B cell (primary cell): ENCODE measurements around the gene TENM4. TPM values are rescaled to one million over a fixed set of nuclear protein-coding genes. Genes with fewer than 3 reads are reported as not detected.

ENCODE experiments used
- ATAC-seq: fragments of 200-7000 bp; cut with Tn5 transposase; one replicate; pipeline ENCODE4 v1.10.0; 2021; ENCODE audit warnings: low read depth, mild to moderate bottlenecking, moderate number of reproducible peaks, moderate library complexity
- CTCF ChIA-PET: fragments of 350-600 bp; sonication (Branson Sonifier 250); formaldehyde crosslinking; loops from one replicate; lab custom pipeline; 2021; ENCODE audit warnings: antibody characterized with exemption, inconsistent platforms; lab: Charles Lee
- POLR2A ChIA-PET: fragments of 350-600 bp; sonication (Branson Sonifier 250); formaldehyde crosslinking; loops from one replicate; lab custom pipeline; 2021; ENCODE audit warnings: antibody characterized with exemption; lab: Charles Lee
- DNase-seq: peaks from one replicate; pipeline ENCODE4 v3.0.0; 2013
- H2AFZ ChIP-seq: 2 replicates; pipeline ENCODE4 v1.6.1; 2012; ENCODE audit warnings: mild to moderate bottlenecking, low read depth, low read length; ENCODE audit not compliant: insufficient read depth, poor library complexity, severe bottlenecking
- H3K27ac ChIP-seq, 2 donors: 1 replicate in 1 of 2; 2 replicates in 1 of 2; pipeline ENCODE4 v1.5.1; 2012 to 2013; ENCODE audit warnings: low read length in 2 of 2, mild to moderate bottlenecking in 2 of 2, moderate library complexity in 1 of 2
- H3K27me3 ChIP-seq, 4 experiments: fragments of 200-600 bp in 1 of 4; sonication (generic) in 1 of 4; replicated peaks in 1 of 4; 1 replicate in 2 of 4; 2 replicates in 2 of 4; pipeline versions ENCODE4 v1.6.1 to v1.7.0; 2013 to 2016; ENCODE audit warnings: low read length in 3 of 4, mild to moderate bottlenecking in 2 of 4, mixed read lengths in 1 of 4, moderate library complexity in 1 of 4; ENCODE audit not compliant: insufficient read depth in 4 of 4, control insufficient read depth in 3 of 4; ENCODE audit errors: control extremely low read depth in 1 of 4
- H3K36me3 ChIP-seq, 2 experiments: replicated peaks in 1 of 2; 1 replicate in 1 of 2; 2 replicates in 1 of 2; pipeline versions ENCODE4 v1.6.1 to v1.7.1; 2013; ENCODE audit warnings: low read length in 1 of 2; ENCODE audit not compliant: insufficient read depth in 2 of 2, control insufficient read depth in 1 of 2; ENCODE audit errors: control extremely low read depth in 1 of 2, extremely low read depth in 1 of 2
- H3K4me1 ChIP-seq, 2 donors: fragments of 200-600 bp in 1 of 2; sonication (generic) in 1 of 2; 1 replicate in 1 of 2; 2 replicates in 1 of 2; pipeline versions ENCODE4 v1.5.1 to v1.6.1; 2013 to 2017; ENCODE audit warnings: low read length in 2 of 2; ENCODE audit not compliant: control insufficient read depth in 2 of 2, insufficient read depth in 2 of 2
- H3K4me2 ChIP-seq: replicated peaks from 2 replicates; pipeline ENCODE3; 2012; ENCODE audit warnings: mild to moderate bottlenecking, low read depth, low read length; ENCODE audit not compliant: poor library complexity, severe bottlenecking
- H3K4me3 ChIP-seq, 5 experiments: fragments of 200-600 bp in 1 of 5; sonication (generic) in 1 of 5; 1 replicate in 3 of 5; 2 replicates in 2 of 5; pipeline versions ENCODE4 v1.5.1 to v1.7.0; 2011 to 2016; ENCODE audit warnings: low read length in 4 of 5, mild to moderate bottlenecking in 4 of 5, low read depth in 2 of 5, control low read depth in 1 of 5, moderate library complexity in 1 of 5; ENCODE audit not compliant: insufficient read depth in 1 of 5; ENCODE audit errors: control extremely low read depth in 1 of 5, extremely low read depth in 1 of 5
- H3K79me2 ChIP-seq: fragments of 200-600 bp; sonication (generic); one replicate; pipeline ENCODE4 v1.6.0; 2016; ENCODE audit warnings: low read length; ENCODE audit not compliant: control insufficient read depth, insufficient read depth
- H3K9ac ChIP-seq: fragments of 200-600 bp; sonication (generic); 2 replicates; pipeline ENCODE4 v1.6.1; 2017; ENCODE audit warnings: mild to moderate bottlenecking, low read length, moderate library complexity
- H3K9me3 ChIP-seq, 3 donors: one replicate each; pipeline versions ENCODE4 v1.6.1 to v1.7.1; 2013; ENCODE audit warnings: low read length in 2 of 3; ENCODE audit not compliant: control insufficient read depth in 2 of 3, insufficient read depth in 1 of 3; ENCODE audit errors: control extremely low read depth in 1 of 3
- H4K20me1 ChIP-seq: 2 replicates; pipeline ENCODE4 v1.6.0; 2012; ENCODE audit warnings: mild to moderate bottlenecking, low read length; ENCODE audit not compliant: insufficient read depth, control insufficient read depth, poor library complexity, severe bottlenecking
- H3K27ac Mint-ChIP-seq: one replicate; pipeline ENCODE4 v1.8.0; 2021; ENCODE audit warnings: mixed read lengths
- H3K27me3 Mint-ChIP-seq: one replicate; pipeline ENCODE4 v1.8.0; 2021; ENCODE audit warnings: mixed read lengths
- H3K4me1 Mint-ChIP-seq: one replicate; pipeline ENCODE4 v1.8.0; 2021; ENCODE audit warnings: mixed read lengths
- H3K4me3 Mint-ChIP-seq: one replicate; pipeline ENCODE4 v1.8.0; 2021; ENCODE audit warnings: mixed read lengths
- H3K9me3 Mint-ChIP-seq: one replicate; pipeline ENCODE4 v1.8.0; 2022; ENCODE audit warnings: mixed read lengths; ENCODE audit not compliant: insufficient read depth
- CTCF ChIP-seq: fragments of 200-600 bp; IDR thresholded peaks from one replicate; pipeline ENCODE4 v1.8.0; 2022; ENCODE audit warnings: antibody characterized with exemption, mild to moderate bottlenecking
- EZH2 ChIP-seq: IDR thresholded peaks from 2 replicates; pipeline ENCODE4 v1.6.1; 2012; ENCODE audit warnings: borderline replicate concordance, low read depth, mild to moderate bottlenecking, moderate library complexity, low read length; ENCODE audit not compliant: insufficient read depth, poor library complexity, severe bottlenecking
- WGBS: methylation state at CpG from one replicate; pipeline ENCODE4 v1.1.5; 2013; ENCODE audit warnings: missing lambda C conversion rate; ENCODE audit not compliant: insufficient coverage; 5-methylcytosine and 5-hydroxymethylcytosine counted together
- intact Hi-C: fragments of 100-400 bp; cut with micrococcal nuclease; formaldehyde crosslinking; loops from one replicate; pipeline ENCODE4 v1.10.0; 2022
- polyA plus RNA-seq: library from polyadenylated mRNA; depleted of rRNA; stranded (reverse); fragments of >200 nt; gene quantifications from 2 replicates; pipeline ENCODE4 v1.2.3, GENCODE V29; 2012
- total RNA-seq, 2 donors: library from RNA; stranded (reverse); fragments of 120-200 nt in 1 of 2; gene quantifications; 1 replicate in 1 of 2; 2 replicates in 1 of 2; pipeline versions ENCODE4 v1.2.3 to v1.2.4, GENCODE V29; 2013 to 2022

The TENM4 gene
- total and polyA plus RNA-seq, 2 donors (not counting 1 experiment from before 2014, with no cell fraction given) = 0.09 to 5.7 TPM

GRCh38 chr11:78647986-78648875 lies 792.6 kb downstream of the TENM4 start:
- H4K20me1 ChIP-seq = no peaks in the 10 kb centered on the region
- Mint-ChIP-seq H3K4me3 (no peak overlapping the region), H3K4me1 (no peaks in the 10 kb centered on the region), H3K9me3 (no peaks in the 10 kb centered on the region), H3K27me3 (peaks cover 34% of the 10 kb centered on the region), H3K27ac (no peak overlapping the region)
- POLR2A ChIA-PET = no interaction called here
- CTCF ChIA-PET = interaction anchor here (1.0 to 4.9 kb wide), 6 partner anchors 8 to 844 kb away, joined by 3 to 46 read pairs (median 20); no protein-coding TSS in a partner anchor
- WGBS = 91% methylated on average over 7 of the region's 9 CpGs
- H3K79me2 ChIP-seq = no peaks in the 10 kb centered on the region
- H3K9me3 ChIP-seq = no peaks in the 10 kb centered on the region
- H3K36me3 ChIP-seq = no peaks in the 10 kb centered on the region
- TF ChIP-seq CTCF (no peak), EZH2 (no peak)
- DNase-seq (no peak), ATAC-seq (no peak)
- no peak overlapping the region for H2AFZ ChIP-seq
- peaks cover 0 to 3% (median 0%) of the 10 kb centered on the region in 4 experiments for H3K27me3 ChIP-seq
- no peak overlapping the region for H3K4me2 ChIP-seq
- intact Hi-C loops = loop anchor here (10.0 kb wide), 1 partner anchor 1507 kb away; no protein-coding TSS in a partner anchor
- H3K4me3 ChIP-seq = no peak overlapping the region
- no peaks in the 10 kb centered on the region for H3K4me1 ChIP-seq
- H3K9ac ChIP-seq = no peak overlapping the region
- no peak overlapping the region for H3K27ac ChIP-seq
